ENCODE data around the gene USP25. TPM values are rescaled to one million over a fixed set of nuclear protein-coding genes. Genes with fewer than 3 reads are reported as not detected.

The USP25 gene
- total RNA-seq, 1 donor from 2014 or later: 103 TPM

GRCh38 chr21:15868940-15869339, 139.2 kb downstream of the USP25 start:
- DNase-seq: no peak

GRCh38 chr21:15870819-15871218, 141.0 kb downstream of the USP25 start:
- no peak for DNase-seq

- DNase-seq: no peak
Measured at GRCh38 chr21:15872236-15872635, 142.5 kb downstream of the USP25 start.

GRCh38 chr21:15874615-15875014, 144.8 kb downstream of the USP25 start:
- no peak for DNase-seq

- DNase-seq: no peak
Measured at GRCh38 chr21:15875286-15875685, 145.5 kb downstream of the USP25 start.

GRCh38 chr21:15893902-15894301, 164.1 kb downstream of the USP25 start:
- no peak for DNase-seq

GRCh38 chr21:15894596-15894995, 164.8 kb downstream of the USP25 start:
- peak; percentile 48 for DNase-seq

- DNase-seq: no peak
Measured at GRCh38 chr21:15895142-15896106, 165.6 kb downstream of the USP25 start.

GRCh38 chr21:15896501-15896900, 166.7 kb downstream of the USP25 start:
- DNase-seq: no peak

GRCh38 chr21:15904389-15904788, 174.6 kb downstream of the USP25 start:
- DNase-seq: no peak

- DNase-seq: no peak
Measured at GRCh38 chr21:15908187-15908586, 178.4 kb downstream of the USP25 start.

- DNase-seq: peak; percentile 5
Measured at GRCh38 chr21:15928196-15928595, 198.4 kb downstream of the USP25 start.

- no peak for DNase-seq
Measured at GRCh38 chr21:15928686-15929425, 199.1 kb downstream of the USP25 start.

- DNase-seq: no peak
Measured at GRCh38 chr21:15929536-15929935, 199.8 kb downstream of the USP25 start.

Measured in tongue (tissue), 2 donors.